Measurements from ENCODE around the gene MYH14. TPM values are rescaled to one million over a fixed set of nuclear protein-coding genes. Genes with fewer than 3 reads are reported as not detected.

The MYH14 gene
- total and polyA plus RNA-seq, 9 of the 15 experiments (the other 6 are each of a cell fraction or from before 2014, with no cell fraction given): 0.04 to 0.86 (median 0.19) TPM; not detected in 2

- no peak for TF ChIP-seq WHSC1 (IDR thresholded peaks at IDR 0.05; ENCODE audit: low read length)
- no peak for TF ChIP-seq ZNF584 (CRISPR knock-in tag; IDR thresholded peaks at IDR 0.05; ENCODE audit: low read depth)
- TF ChIP-seq ADNP (tag; IDR thresholded peaks at IDR 0.05): no peak
- no peak for TF ChIP-seq PBX2 (CRISPR knock-in tag; IDR thresholded peaks at IDR 0.05; ENCODE audit: low read depth)
- TF ChIP-seq PBX2 (tag; conservative IDR thresholded peaks at IDR 0.05; ENCODE audit: low read depth): no peak
- no peak for TF ChIP-seq E2F3 (CRISPR knock-in tag; IDR thresholded peaks at IDR 0.05)
- no peak for TF ChIP-seq ZBTB34 (CRISPR knock-in tag; IDR thresholded peaks at IDR 0.05)
- no peak for TF ChIP-seq MCM2 (IDR thresholded peaks at IDR 0.05; ENCODE audit: low read depth)
- no peak for TF ChIP-seq FUS (optimal IDR thresholded peaks at IDR 0.05; ENCODE audit: low read depth, low read length)
- TF ChIP-seq MXD1 (CRISPR knock-in tag; IDR thresholded peaks at IDR 0.05; ENCODE audit: borderline replicate concordance, poor library complexity, severe bottlenecking): no peak
- TF ChIP-seq TFAP4 (CRISPR knock-in tag; IDR thresholded peaks at IDR 0.05; ENCODE audit: borderline replicate concordance): no peak
- TF ChIP-seq SMC3 (conservative IDR thresholded peaks at IDR 0.05; ENCODE audit: insufficient read depth, low read depth, low read length): no peak
- TF ChIP-seq ESRRB (CRISPR knock-in tag; IDR thresholded peaks at IDR 0.05; ENCODE audit: borderline replicate concordance): no peak
- TF ChIP-seq ZNF512 (tag; IDR thresholded peaks at IDR 0.05): no peak
- TF ChIP-seq ETV6 (IDR thresholded peaks at IDR 0.05; ENCODE audit: borderline replicate concordance in 1 of 2, low read depth in 2 of 2, low read length in 1 of 2): no peak
- no peak for TF ChIP-seq ETV6 (CRISPR knock-in tag; IDR thresholded peaks at IDR 0.05; ENCODE audit: borderline replicate concordance)
- peak; percentile 32; the same call in 1 of the 2 replicates for TF ChIP-seq KDM2B (CRISPR knock-in tag; IDR thresholded peaks at IDR 0.05)
- no peak for TF ChIP-seq ZNF398 (CRISPR knock-in tag; IDR thresholded peaks at IDR 0.05)
- no peak for TF ChIP-seq ELF4 (CRISPR knock-in tag; IDR thresholded peaks at IDR 0.05)
Measured at GRCh38 chr19:50328224-50328872, 124.9 kb downstream of the MYH14 start (continued).

Data from K562 (cell line).